K562 (cell line): ENCODE results near the gene R3HDM2. TPM values are rescaled to one million over a fixed set of nuclear protein-coding genes. Genes with fewer than 3 reads are reported as not detected.

Experiments used
- RBM22 ChIP-seq: fragments of 200-400 bp; formaldehyde crosslinking; IDR thresholded peaks from 2 replicates; pipeline ENCODE4 v1.6.1; 2018; ENCODE audit warnings: low read length, low read depth; ENCODE audit not compliant: poor library complexity, severe bottlenecking
- ZNF79 ChIP-seq: fragments of 250-450 bp; sonication (Bioruptor Pico); IDR thresholded peaks from 2 replicates; pipeline ENCODE4 v1.4.0; 2020; ENCODE audit warnings: low read depth, mild to moderate bottlenecking, moderate library complexity
- polyA plus RNA-seq, 8 experiments: library from polyadenylated mRNA; depleted of rRNA in 4 of 8; stranded (reverse) in 5 of 8; unstranded in 3 of 8; fragments of >200 nt; fragmentation: Nextera tagmentation in 2 of 8; fragmentation: Illumina TruSeq in 1 of 8; extraction: Ambion mirVana in 2 of 8; extraction: Trizol in 1 of 8; gene quantifications; 2 replicates each; pipeline versions ENCODE4 v1.2.1 to v1.2.3, GENCODE V29; 2011 to 2014; ENCODE audit warnings: inconsistent platforms in 1 of 8, missing spikeins in 1 of 8
- total RNA-seq, 7 experiments: library from RNA; depleted of rRNA in 6 of 7; stranded (reverse); fragments of >200 nt in 6 of 7; fragmentation: Illumina TruSeq in 2 of 7; extraction: Trizol in 2 of 7; gene quantifications; 2 replicates each; pipeline versions ENCODE4 v1.2.1 to v1.2.3, GENCODE V29; 2011 to 2021; ENCODE audit warnings: low replicate concordance in 1 of 7
- TF ChIP-seq, protein P1 (sequence below): fragments of 200-800 bp; sonication (Bioruptor generic); IDR thresholded peaks from 2 replicates; pipeline ENCODE4 v1.6.1; 2017; ENCODE audit warnings: missing genetic modification characterization, missing compliant biosample characterization
- TF ChIP-seq, protein P2 (sequence below): sonication (generic); formaldehyde crosslinking; IDR thresholded peaks from 2 replicates; pipeline ENCODE4 v1.8.0; 2023; ENCODE audit warnings: mild to moderate bottlenecking, missing genetic modification reagents

R3HDM2 gene
- total and polyA plus RNA-seq, 9 of the 15 experiments (the other 6 are each of a cell fraction or from before 2014, with no cell fraction given) = 3.3 to 18.8 (median 9.0) TPM

DNA sequence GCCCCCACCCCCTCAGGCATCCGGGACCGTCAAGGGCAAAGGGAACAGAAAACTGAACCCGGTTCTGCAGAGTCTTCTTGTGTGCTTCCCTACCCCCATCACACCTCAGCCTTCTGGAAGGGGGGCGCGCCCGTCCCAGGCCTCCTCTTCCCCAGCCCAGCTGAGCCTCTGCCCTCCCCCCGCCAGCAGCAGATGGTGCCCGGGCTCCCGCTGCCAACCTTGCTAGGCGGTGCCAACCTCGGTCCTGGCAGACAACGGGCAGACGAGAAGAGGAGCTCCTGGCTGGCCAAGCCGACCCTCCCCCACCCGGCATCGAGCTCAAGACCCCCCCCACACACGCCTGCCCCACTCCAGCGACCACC is 188.5 kb downstream of the R3HDM2 start (continued):
- TF ChIP-seq, protein P1, sequence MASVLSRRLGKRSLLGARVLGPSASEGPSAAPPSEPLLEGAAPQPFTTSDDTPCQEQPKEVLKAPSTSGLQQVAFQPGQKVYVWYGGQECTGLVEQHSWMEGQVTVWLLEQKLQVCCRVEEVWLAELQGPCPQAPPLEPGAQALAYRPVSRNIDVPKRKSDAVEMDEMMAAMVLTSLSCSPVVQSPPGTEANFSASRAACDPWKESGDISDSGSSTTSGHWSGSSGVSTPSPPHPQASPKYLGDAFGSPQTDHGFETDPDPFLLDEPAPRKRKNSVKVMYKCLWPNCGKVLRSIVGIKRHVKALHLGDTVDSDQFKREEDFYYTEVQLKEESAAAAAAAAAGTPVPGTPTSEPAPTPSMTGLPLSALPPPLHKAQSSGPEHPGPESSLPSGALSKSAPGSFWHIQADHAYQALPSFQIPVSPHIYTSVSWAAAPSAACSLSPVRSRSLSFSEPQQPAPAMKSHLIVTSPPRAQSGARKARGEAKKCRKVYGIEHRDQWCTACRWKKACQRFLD = no peak
- TF ChIP-seq, protein P2, sequence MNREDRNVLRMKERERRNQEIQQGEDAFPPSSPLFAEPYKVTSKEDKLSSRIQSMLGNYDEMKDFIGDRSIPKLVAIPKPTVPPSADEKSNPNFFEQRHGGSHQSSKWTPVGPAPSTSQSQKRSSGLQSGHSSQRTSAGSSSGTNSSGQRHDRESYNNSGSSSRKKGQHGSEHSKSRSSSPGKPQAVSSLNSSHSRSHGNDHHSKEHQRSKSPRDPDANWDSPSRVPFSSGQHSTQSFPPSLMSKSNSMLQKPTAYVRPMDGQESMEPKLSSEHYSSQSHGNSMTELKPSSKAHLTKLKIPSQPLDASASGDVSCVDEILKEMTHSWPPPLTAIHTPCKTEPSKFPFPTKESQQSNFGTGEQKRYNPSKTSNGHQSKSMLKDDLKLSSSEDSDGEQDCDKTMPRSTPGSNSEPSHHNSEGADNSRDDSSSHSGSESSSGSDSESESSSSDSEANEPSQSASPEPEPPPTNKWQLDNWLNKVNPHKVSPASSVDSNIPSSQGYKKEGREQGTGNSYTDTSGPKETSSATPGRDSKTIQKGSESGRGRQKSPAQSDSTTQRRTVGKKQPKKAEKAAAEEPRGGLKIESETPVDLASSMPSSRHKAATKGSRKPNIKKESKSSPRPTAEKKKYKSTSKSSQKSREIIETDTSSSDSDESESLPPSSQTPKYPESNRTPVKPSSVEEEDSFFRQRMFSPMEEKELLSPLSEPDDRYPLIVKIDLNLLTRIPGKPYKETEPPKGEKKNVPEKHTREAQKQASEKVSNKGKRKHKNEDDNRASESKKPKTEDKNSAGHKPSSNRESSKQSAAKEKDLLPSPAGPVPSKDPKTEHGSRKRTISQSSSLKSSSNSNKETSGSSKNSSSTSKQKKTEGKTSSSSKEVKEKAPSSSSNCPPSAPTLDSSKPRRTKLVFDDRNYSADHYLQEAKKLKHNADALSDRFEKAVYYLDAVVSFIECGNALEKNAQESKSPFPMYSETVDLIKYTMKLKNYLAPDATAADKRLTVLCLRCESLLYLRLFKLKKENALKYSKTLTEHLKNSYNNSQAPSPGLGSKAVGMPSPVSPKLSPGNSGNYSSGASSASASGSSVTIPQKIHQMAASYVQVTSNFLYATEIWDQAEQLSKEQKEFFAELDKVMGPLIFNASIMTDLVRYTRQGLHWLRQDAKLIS (CRISPR knock-in tag) = no peak
- TF ChIP-seq ZNF79 (CRISPR knock-in tag) = no peak
- TF ChIP-seq RBM22 = peak; percentile 15
